WTC11 (cell line): ENCODE results near the gene TMEM11. TPM values are rescaled to one million over a fixed set of nuclear protein-coding genes. Genes with fewer than 3 reads are reported as not detected.
A peak's percentile ranks its signal among the peaks of the same experiment; 100 is the strongest.

Experiments used
- ARID4B ChIP-seq: sonication (generic); formaldehyde crosslinking; IDR thresholded peaks from 2 replicates; pipeline ENCODE4 v1.8.0; 2023; ENCODE audit warnings: missing genetic modification reagents, mild to moderate bottlenecking, borderline replicate concordance
- E2F5 ChIP-seq: sonication (generic); formaldehyde crosslinking; IDR thresholded peaks from 2 replicates; pipeline ENCODE4 v1.8.1; 2022; ENCODE audit warnings: mild to moderate bottlenecking, moderate library complexity, missing genetic modification reagents
- ELF4 ChIP-seq: sonication (generic); formaldehyde crosslinking; IDR thresholded peaks from 2 replicates; pipeline ENCODE4 v1.8.1; 2022; ENCODE audit warnings: low read depth, mild to moderate bottlenecking, moderate library complexity, missing genetic modification reagents
- FOXP1 ChIP-seq: sonication (generic); formaldehyde crosslinking; IDR thresholded peaks from 2 replicates; pipeline ENCODE4 v1.8.0; 2022; ENCODE audit warnings: missing genetic modification reagents, mild to moderate bottlenecking, moderate library complexity, borderline replicate concordance
- FOXP4 ChIP-seq: sonication (generic); formaldehyde crosslinking; IDR thresholded peaks from 2 replicates; pipeline ENCODE4 v1.8.0; 2022; ENCODE audit warnings: mild to moderate bottlenecking, missing genetic modification reagents
- IRF2 ChIP-seq: sonication (generic); formaldehyde crosslinking; IDR thresholded peaks from 2 replicates; pipeline ENCODE4 v1.8.0; 2022; ENCODE audit warnings: low read depth, missing genetic modification reagents, borderline replicate concordance
- KAT7 ChIP-seq: sonication (generic); formaldehyde crosslinking; IDR thresholded peaks from 2 replicates; pipeline ENCODE4 v1.8.1; 2023; ENCODE audit warnings: missing genetic modification reagents, mild to moderate bottlenecking, borderline replicate concordance
- MYBL2 ChIP-seq: sonication (generic); formaldehyde crosslinking; IDR thresholded peaks from 2 replicates; pipeline ENCODE4 v1.8.1; 2023; ENCODE audit warnings: mild to moderate bottlenecking, moderate library complexity, missing genetic modification reagents
- NFATC4 ChIP-seq: fragments of 250-450 bp; sonication (Bioruptor Pico); IDR thresholded peaks from 2 replicates; pipeline ENCODE4 v1.9.0; 2021; ENCODE audit warnings: mild to moderate bottlenecking
- NFYB ChIP-seq: sonication (generic); formaldehyde crosslinking; conservative IDR thresholded peaks from 2 replicates; pipeline ENCODE4 v1.8.0; 2022; ENCODE audit warnings: low read depth, missing genetic modification reagents
- NR2C2 ChIP-seq: sonication (generic); formaldehyde crosslinking; IDR thresholded peaks from 2 replicates; pipeline ENCODE4 v1.8.0; 2022; ENCODE audit warnings: mild to moderate bottlenecking, missing genetic modification reagents
- PREB ChIP-seq: sonication (generic); formaldehyde crosslinking; IDR thresholded peaks from 2 replicates; pipeline ENCODE4 v1.8.1; 2022; ENCODE audit warnings: mild to moderate bottlenecking, missing genetic modification reagents, moderate library complexity, borderline replicate concordance
- SP1 ChIP-seq: sonication (generic); formaldehyde crosslinking; conservative IDR thresholded peaks from 2 replicates; pipeline ENCODE4 v1.8.1; 2022; ENCODE audit warnings: missing genetic modification reagents
- USF1 ChIP-seq: sonication (generic); formaldehyde crosslinking; IDR thresholded peaks from 2 replicates; pipeline ENCODE4 v1.8.0; 2022; ENCODE audit warnings: mild to moderate bottlenecking, missing genetic modification reagents
- ZBTB43 ChIP-seq: sonication (generic); formaldehyde crosslinking; IDR thresholded peaks from 2 replicates; pipeline ENCODE4 v1.8.1; 2023; ENCODE audit warnings: mild to moderate bottlenecking, missing genetic modification reagents
- ZNF423 ChIP-seq: fragments of 250-450 bp; sonication (Bioruptor Pico); IDR thresholded peaks from 2 replicates; pipeline ENCODE4 v2.1.2; 2022; ENCODE audit warnings: mild to moderate bottlenecking, moderate library complexity
- total RNA-seq: library from RNA; stranded (reverse); gene quantifications from 3 replicates; pipeline ENCODE4 v1.2.3, GENCODE V29; 2021
- TF ChIP-seq, protein P1 (sequence below): sonication (generic); formaldehyde crosslinking; IDR thresholded peaks from 2 replicates; pipeline ENCODE4 v1.8.1; 2023; ENCODE audit warnings: mild to moderate bottlenecking, missing genetic modification reagents
- TF ChIP-seq, protein P2 (sequence below): sonication (generic); formaldehyde crosslinking; IDR thresholded peaks from 2 replicates; pipeline ENCODE4 v1.8.1; 2022; ENCODE audit warnings: missing genetic modification reagents, borderline replicate concordance
- TF ChIP-seq, protein P3 (sequence below): sonication (generic); formaldehyde crosslinking; IDR thresholded peaks from 2 replicates; pipeline ENCODE4 v1.8.0; 2022; ENCODE audit warnings: missing genetic modification reagents

Gene TMEM11
- total RNA-seq, 1 experiment from 2014 or later, result 37.0 TPM

DNA sequence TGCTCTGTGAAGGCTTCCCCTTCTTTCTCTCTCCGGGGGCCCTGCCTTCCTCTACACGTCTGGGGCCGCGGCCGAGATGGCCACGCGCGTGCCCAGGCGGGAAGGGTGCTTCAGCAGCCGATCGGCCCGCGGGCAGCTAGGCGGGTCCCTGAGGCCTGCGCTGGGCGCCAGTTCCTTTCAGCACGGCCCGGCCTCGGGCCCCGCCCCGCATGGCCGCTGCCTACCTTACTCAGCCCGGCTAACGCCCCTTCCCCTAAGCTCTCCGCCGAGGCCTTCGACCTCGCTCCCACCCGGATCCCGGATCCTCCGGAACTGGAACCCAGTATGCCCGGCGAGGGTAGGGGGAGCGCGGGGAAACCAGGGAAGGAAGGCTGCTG is 335 bp downstream of the TMEM11 start (continued):
- TF ChIP-seq USF1, result no peak; the same call in 1 of the 2 replicates
- no peak; the same call in 1 of the 2 replicates for TF ChIP-seq ARID4B (CRISPR knock-in tag)
- TF ChIP-seq, protein P1, sequence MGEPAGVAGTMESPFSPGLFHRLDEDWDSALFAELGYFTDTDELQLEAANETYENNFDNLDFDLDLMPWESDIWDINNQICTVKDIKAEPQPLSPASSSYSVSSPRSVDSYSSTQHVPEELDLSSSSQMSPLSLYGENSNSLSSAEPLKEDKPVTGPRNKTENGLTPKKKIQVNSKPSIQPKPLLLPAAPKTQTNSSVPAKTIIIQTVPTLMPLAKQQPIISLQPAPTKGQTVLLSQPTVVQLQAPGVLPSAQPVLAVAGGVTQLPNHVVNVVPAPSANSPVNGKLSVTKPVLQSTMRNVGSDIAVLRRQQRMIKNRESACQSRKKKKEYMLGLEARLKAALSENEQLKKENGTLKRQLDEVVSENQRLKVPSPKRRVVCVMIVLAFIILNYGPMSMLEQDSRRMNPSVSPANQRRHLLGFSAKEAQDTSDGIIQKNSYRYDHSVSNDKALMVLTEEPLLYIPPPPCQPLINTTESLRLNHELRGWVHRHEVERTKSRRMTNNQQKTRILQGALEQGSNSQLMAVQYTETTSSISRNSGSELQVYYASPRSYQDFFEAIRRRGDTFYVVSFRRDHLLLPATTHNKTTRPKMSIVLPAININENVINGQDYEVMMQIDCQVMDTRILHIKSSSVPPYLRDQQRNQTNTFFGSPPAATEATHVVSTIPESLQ, result no peak
- TF ChIP-seq NR2C2 (CRISPR knock-in tag), result no peak
- TF ChIP-seq FOXP4 (CRISPR knock-in tag), result no peak
- no peak for TF ChIP-seq ZBTB43 (CRISPR knock-in tag)
- TF ChIP-seq, protein P2, sequence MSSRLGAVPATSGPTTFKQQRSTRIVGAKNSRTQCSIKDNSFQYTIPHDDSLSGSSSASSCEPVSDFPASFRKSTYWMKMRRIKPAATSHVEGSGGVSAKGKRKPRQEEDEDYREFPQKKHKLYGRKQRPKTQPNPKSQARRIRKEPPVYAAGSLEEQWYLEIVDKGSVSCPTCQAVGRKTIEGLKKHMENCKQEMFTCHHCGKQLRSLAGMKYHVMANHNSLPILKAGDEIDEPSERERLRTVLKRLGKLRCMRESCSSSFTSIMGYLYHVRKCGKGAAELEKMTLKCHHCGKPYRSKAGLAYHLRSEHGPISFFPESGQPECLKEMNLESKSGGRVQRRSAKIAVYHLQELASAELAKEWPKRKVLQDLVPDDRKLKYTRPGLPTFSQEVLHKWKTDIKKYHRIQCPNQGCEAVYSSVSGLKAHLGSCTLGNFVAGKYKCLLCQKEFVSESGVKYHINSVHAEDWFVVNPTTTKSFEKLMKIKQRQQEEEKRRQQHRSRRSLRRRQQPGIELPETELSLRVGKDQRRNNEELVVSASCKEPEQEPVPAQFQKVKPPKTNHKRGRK (CRISPR knock-in tag), result no peak
- TF ChIP-seq E2F5 (CRISPR knock-in tag), result no peak
- peak; percentile 83; the same call in 1 of the 2 replicates for TF ChIP-seq KAT7
- TF ChIP-seq IRF2 (CRISPR knock-in tag), result no peak
- no peak; the same call in 1 of the 2 replicates for TF ChIP-seq FOXP1 (CRISPR knock-in tag)
- 0 out of 2 replicates have a peak, but pooled peaks have one; percentile 30 for TF ChIP-seq PREB (CRISPR knock-in tag)
- no peak for TF ChIP-seq MYBL2 (CRISPR knock-in tag)
- TF ChIP-seq ELF4 (CRISPR knock-in tag), result 0 out of 2 replicates have a peak, but pooled peaks have one; percentile 20
- TF ChIP-seq ZNF423 (CRISPR knock-in tag), result no peak
- TF ChIP-seq NFYB (CRISPR knock-in tag), result no peak; the same call in 1 of the 2 replicates
- no peak for TF ChIP-seq NFATC4 (CRISPR knock-in tag)
- TF ChIP-seq, protein P3, sequence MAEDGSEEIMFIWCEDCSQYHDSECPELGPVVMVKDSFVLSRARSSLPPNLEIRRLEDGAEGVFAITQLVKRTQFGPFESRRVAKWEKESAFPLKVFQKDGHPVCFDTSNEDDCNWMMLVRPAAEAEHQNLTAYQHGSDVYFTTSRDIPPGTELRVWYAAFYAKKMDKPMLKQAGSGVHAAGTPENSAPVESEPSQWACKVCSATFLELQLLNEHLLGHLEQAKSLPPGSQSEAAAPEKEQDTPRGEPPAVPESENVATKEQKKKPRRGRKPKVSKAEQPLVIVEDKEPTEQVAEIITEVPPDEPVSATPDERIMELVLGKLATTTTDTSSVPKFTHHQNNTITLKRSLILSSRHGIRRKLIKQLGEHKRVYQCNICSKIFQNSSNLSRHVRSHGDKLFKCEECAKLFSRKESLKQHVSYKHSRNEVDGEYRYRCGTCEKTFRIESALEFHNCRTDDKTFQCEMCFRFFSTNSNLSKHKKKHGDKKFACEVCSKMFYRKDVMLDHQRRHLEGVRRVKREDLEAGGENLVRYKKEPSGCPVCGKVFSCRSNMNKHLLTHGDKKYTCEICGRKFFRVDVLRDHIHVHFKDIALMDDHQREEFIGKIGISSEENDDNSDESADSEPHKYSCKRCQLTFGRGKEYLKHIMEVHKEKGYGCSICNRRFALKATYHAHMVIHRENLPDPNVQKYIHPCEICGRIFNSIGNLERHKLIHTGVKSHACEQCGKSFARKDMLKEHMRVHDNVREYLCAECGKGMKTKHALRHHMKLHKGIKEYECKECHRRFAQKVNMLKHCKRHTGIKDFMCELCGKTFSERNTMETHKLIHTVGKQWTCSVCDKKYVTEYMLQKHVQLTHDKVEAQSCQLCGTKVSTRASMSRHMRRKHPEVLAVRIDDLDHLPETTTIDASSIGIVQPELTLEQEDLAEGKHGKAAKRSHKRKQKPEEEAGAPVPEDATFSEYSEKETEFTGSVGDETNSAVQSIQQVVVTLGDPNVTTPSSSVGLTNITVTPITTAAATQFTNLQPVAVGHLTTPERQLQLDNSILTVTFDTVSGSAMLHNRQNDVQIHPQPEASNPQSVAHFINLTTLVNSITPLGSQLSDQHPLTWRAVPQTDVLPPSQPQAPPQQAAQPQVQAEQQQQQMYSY (CRISPR knock-in tag), result peak; percentile 47; the same call in 1 of the 2 replicates
- no peak for TF ChIP-seq SP1 (CRISPR knock-in tag)
